HEK293T (cell line): ENCODE measurements around the gene ARHGAP32.

Source experiments
- ARNT ChIP-seq: fragments of 450-650 bp; IDR thresholded peaks from 2 replicates; pipeline ENCODE4 v1.6.1; 2017; ENCODE audit warnings: mild to moderate bottlenecking
- CTBP1 ChIP-seq: fragments of 450-650 bp; IDR thresholded peaks from 2 replicates; pipeline ENCODE4 v1.6.1; 2016; ENCODE audit warnings: borderline replicate concordance
- FOXK2 ChIP-seq: fragments of 450-650 bp; IDR thresholded peaks from 2 replicates; pipeline ENCODE4 v1.6.1; 2016; ENCODE audit warnings: mild to moderate bottlenecking
- FOXM1 ChIP-seq: fragments of 450-650 bp; IDR thresholded peaks from 2 replicates; pipeline ENCODE4 v1.6.1; 2017; ENCODE audit warnings: mild to moderate bottlenecking, borderline replicate concordance
- HDGF ChIP-seq: fragments of 450-650 bp; IDR thresholded peaks from 2 replicates; pipeline ENCODE4 v1.6.1; 2017; ENCODE audit warnings: antibody characterized with exemption, borderline replicate concordance
- LEF1 ChIP-seq: fragments of 450-650 bp; IDR thresholded peaks from 2 replicates; pipeline ENCODE4 v1.6.1; 2017; ENCODE audit warnings: mild to moderate bottlenecking, borderline replicate concordance
- NFRKB ChIP-seq: fragments of 450-650 bp; IDR thresholded peaks from 2 replicates; pipeline ENCODE4 v1.6.1; 2016; ENCODE audit warnings: mild to moderate bottlenecking, moderate library complexity
- SP1 ChIP-seq: fragments of 450-650 bp; IDR thresholded peaks from 2 replicates; pipeline ENCODE4 v1.6.1; 2017
- SUZ12 ChIP-seq: fragments of 450-650 bp; IDR thresholded peaks from 2 replicates; pipeline ENCODE4 v1.6.1; 2016; ENCODE audit warnings: mild to moderate bottlenecking
- TARDBP ChIP-seq: fragments of 450-650 bp; IDR thresholded peaks from 2 replicates; pipeline ENCODE4 v1.6.1; 2016
- ZNF384 ChIP-seq: fragments of 450-650 bp; IDR thresholded peaks from 2 replicates; pipeline ENCODE4 v1.6.1; 2016

GRCh38 chr11:128964463-128964930 is 227.6 kb downstream of the ARHGAP32 start:
- TF ChIP-seq FOXK2, result no peak
- TF ChIP-seq CTBP1, result no peak
- TF ChIP-seq NFRKB, result no peak
- TF ChIP-seq TARDBP, result no peak
- no peak for TF ChIP-seq ZNF384
- TF ChIP-seq HDGF, result no peak
- no peak for TF ChIP-seq SP1
- TF ChIP-seq SUZ12, result no peak
- no peak for TF ChIP-seq ARNT
- no peak for TF ChIP-seq LEF1
- TF ChIP-seq FOXM1, result no peak
